ENCODE data around the gene SLC16A11. TPM values are rescaled to one million over a fixed set of nuclear protein-coding genes. Genes with fewer than 3 reads are reported as not detected.

SLC16A11 gene
- total RNA-seq, 4 donors from 2014 or later, result 1.2 to 2.2 TPM; not detected in 2

GRCh38 chr17:7035591-7036368 lies 8.1 kb downstream of the SLC16A11 start, which contains the start of gene SLC16A13:
TSS of gene SLC16A13 (plus strand) at chr17:7036015. CDS start at chr17:7036383, 368 bp downstream.
- DNase-seq, result peak; percentile 99
- Histone ChIP-seq H3K27ac (peak within 1 kb of the TSS; percentile 84 to 87 (median 86)), H3K27me3 (no peaks in the 10 kb centered on the region), H3K4me3 (peak within 1 kb of the TSS; percentile 62 to 73 (median 64)), H3K36me3 (no peaks in the 10 kb centered on the region), H3K9me3 (no peaks in the 10 kb centered on the region), H3K4me1 (peaks cover 0 to 25% (median 16%) of the 10 kb centered on the region in 4 donors)
- 1% methylated on average over 44 of the region's 52 CpGs; no CpG with 5 or more reads in 1 of the 2 donors for WGBS, 2 donors (ENCODE audit: low coverage in 1 of 2)
- intact Hi-C loops (cut with DNase I; ENCODE audit: low total_unique reads), result no loop called here
- in situ Hi-C loops (cut with MboI; ENCODE audit: low pct_ligation_motif_present in 1 of 4, low pct_unique_long_range_greater_than_20kb in 1 of 4, low sequenced_read_pairs in 3 of 4), result loop anchor here in 3 of 4 donors (25.0 kb wide), 2 partner anchors 252 to 302 kb away; partner anchors contain the start of genes SLC2A4 (in 2 of the 3), YBX2 (in 2 of the 3), ACAP1 (in 1 of the 3) and NEURL4 (in 1 of the 3)
- TF ChIP-seq CTCF (IDR thresholded peaks at IDR 0.05) (no peak), POLR2AphosphoS5 (IDR thresholded peaks at IDR 0.05) (peak; percentile 69 to 87 (median 85)), EP300 (IDR thresholded peaks at IDR 0.05; ENCODE audit: low read depth) (no peak), POLR2A (IDR thresholded peaks at IDR 0.05) (peak; percentile 88)

- TF ChIP-seq POLR2AphosphoS5 (IDR thresholded peaks at IDR 0.05) (no peak), CTCF (IDR thresholded peaks at IDR 0.05) (peak in 1 of 5 experiments; percentile 27)
- no peaks in the 10 kb centered on the region for H3K27me3 ChIP-seq
- in situ Hi-C loops (cut with MboI; ENCODE audit: low pct_ligation_motif_present in 1 of 4, low pct_unique_long_range_greater_than_20kb in 1 of 4, low sequenced_read_pairs in 3 of 4), result loop anchor here in 3 of 4 donors (25.0 kb wide), 2 partner anchors 252 to 302 kb away; partner anchors contain the start of genes SLC2A4 (in 2 of the 3), YBX2 (in 2 of the 3), ACAP1 (in 1 of the 3) and NEURL4 (in 1 of the 3)
- H3K4me1 ChIP-seq, result peaks cover 0 to 25% (median 16%) of the 10 kb centered on the region in 4 donors
- no peaks in the 10 kb centered on the region for H3K9me3 ChIP-seq
- intact Hi-C loops (cut with DNase I; ENCODE audit: low total_unique reads), result no loop called here
- no peak for DNase-seq
- peak overlapping the region; percentile 62 to 73 (median 64) for H3K4me3 ChIP-seq
- no peaks in the 10 kb centered on the region for H3K36me3 ChIP-seq
- WGBS, 2 donors (ENCODE audit: low coverage in 1 of 2), result 0 to 15% methylated on average over 1 to 7 of the region's 7 CpGs
- H3K27ac ChIP-seq, result peak overlapping the region; percentile 84 to 87 (median 86)
Observed at GRCh38 chr17:7034955-7035590, 8.8 kb downstream of the SLC16A11 start.

GRCh38 chr17:7029659-7030058 lies 14.2 kb downstream of the SLC16A11 start:
- intact Hi-C loops (cut with DNase I; ENCODE audit: low total_unique reads) (no loop called here), in situ Hi-C loops (cut with MboI; ENCODE audit: low pct_ligation_motif_present in 1 of 4, low pct_unique_long_range_greater_than_20kb in 1 of 4, low sequenced_read_pairs in 3 of 4) (loop anchor here in 3 of 4 donors (25.0 kb wide), 2 partner anchors 258 to 308 kb away; partner anchors contain the start of genes SLC2A4 (in 2 of the 3), YBX2 (in 2 of the 3), ACAP1 (in 1 of the 3) and NEURL4 (in 1 of the 3))
- peak overlapping the region in 3 of 4 donors; percentile 4 to 20 (median 13) for H3K27ac ChIP-seq
- TF ChIP-seq EP300 (IDR thresholded peaks at IDR 0.05; ENCODE audit: low read depth) (no peak), CTCF (IDR thresholded peaks at IDR 0.05) (no peak), POLR2AphosphoS5 (IDR thresholded peaks at IDR 0.05) (no peak), POLR2A (IDR thresholded peaks at IDR 0.05) (no peak)
- H3K4me1 ChIP-seq, result peaks cover 0 to 8% (median under 1%) of the 10 kb centered on the region in 4 donors
- WGBS, 2 donors (ENCODE audit: low coverage in 1 of 2), result 49% methylated on average over 8 of the region's 8 CpGs; no CpG with 5 or more reads in 1 of the 2 donors
- DNase-seq, result peak; percentile 35
- H3K27me3 ChIP-seq, result no peaks in the 10 kb centered on the region
- no peaks in the 10 kb centered on the region for H3K9me3 ChIP-seq
- no peaks in the 10 kb centered on the region for H3K36me3 ChIP-seq
- H3K4me3 ChIP-seq, result no peak overlapping the region
